ENCODE measurements around the gene CAPZB. TPM values are rescaled to one million over a fixed set of nuclear protein-coding genes. Genes with fewer than 3 reads are reported as not detected.

The CAPZB gene
- total RNA-seq, 1 donor from 2014 or later, result 352 TPM

DNA sequence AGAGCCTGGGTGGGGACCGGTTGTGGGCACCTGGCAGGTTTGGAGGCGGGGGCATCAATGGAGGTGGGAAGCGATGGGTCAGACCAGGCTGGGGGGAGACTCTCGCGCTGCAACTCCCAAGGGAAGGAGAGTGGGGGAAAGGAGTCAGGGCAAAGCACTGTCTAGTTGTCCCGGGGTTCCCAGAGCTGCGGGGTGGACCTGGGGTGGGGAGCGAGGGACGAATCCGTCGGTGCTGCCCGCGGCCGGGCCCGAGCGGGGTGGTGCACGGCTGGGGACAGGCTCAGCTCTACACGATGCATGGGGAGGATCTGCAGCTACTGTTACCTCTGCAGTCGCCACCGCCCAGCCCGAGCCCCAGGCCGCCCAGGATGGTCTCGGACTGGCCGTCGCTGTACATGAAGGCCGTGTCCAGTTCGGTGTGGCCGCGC is 173.8 kb downstream of the CAPZB start:
- no peaks in the 10 kb centered on the region for H3K9me3 Mint-ChIP-seq (ENCODE audit: low read depth)
- no peak for DNase-seq (ENCODE audit: low spot score)
- peaks cover 64% of the 10 kb centered on the region for H3K4me1 Mint-ChIP-seq (ENCODE audit: low read depth)
- peak overlapping the region; percentile 79 for H3K27ac Mint-ChIP-seq (ENCODE audit: unreplicated experiment)
- H3K4me3 Mint-ChIP-seq (ENCODE audit: unreplicated experiment), result peak overlapping the region; percentile 90
- no peaks in the 10 kb centered on the region for H3K27me3 Mint-ChIP-seq (ENCODE audit: low read depth)
- H3K36me3 Mint-ChIP-seq (ENCODE audit: low read depth), result peaks cover 10% of the 10 kb centered on the region
- no peak for TF ChIP-seq CTCF (IDR thresholded peaks at IDR 0.05)

- H3K4me1 Mint-ChIP-seq (ENCODE audit: low read depth), result peaks cover 58% of the 10 kb centered on the region
Observed at GRCh38 chr1:19310720-19311502, 174.4 kb downstream of the CAPZB start.

DNA sequence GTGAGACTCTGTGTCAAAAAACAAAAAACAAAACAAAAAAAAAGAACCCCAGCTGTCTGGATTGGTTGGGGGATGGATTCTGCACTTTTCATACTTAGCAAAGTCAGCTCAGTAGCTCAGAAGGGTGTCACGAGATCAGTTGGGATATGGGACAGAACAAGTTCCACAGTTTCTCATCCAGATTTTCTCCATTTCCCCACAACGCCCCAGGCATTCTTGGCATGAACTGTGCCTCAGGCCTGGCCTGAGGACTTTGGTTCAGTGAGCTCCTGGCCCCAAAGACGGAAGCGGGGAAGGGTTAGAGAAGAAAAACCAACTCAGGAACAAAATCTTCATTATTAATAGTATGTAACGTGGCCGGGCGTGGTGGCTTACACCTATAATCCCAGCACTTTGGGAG is 175.3 kb downstream of the CAPZB start:
- no peak for DNase-seq (ENCODE audit: low spot score)

More at GRCh38 chr1:19310720-19311502, 174.4 kb downstream of the CAPZB start:
- no peak for DNase-seq (ENCODE audit: low spot score)
- no peaks in the 10 kb centered on the region for H3K9me3 Mint-ChIP-seq (ENCODE audit: low read depth)
- H3K27ac Mint-ChIP-seq (ENCODE audit: unreplicated experiment), result peak overlapping the region; percentile 79
- TF ChIP-seq CTCF (IDR thresholded peaks at IDR 0.05), result no peak
- H3K27me3 Mint-ChIP-seq (ENCODE audit: low read depth), result no peaks in the 10 kb centered on the region
- peak overlapping the region; percentile 90 for H3K4me3 Mint-ChIP-seq (ENCODE audit: unreplicated experiment)
- H3K36me3 Mint-ChIP-seq (ENCODE audit: low read depth), result peaks cover 10% of the 10 kb centered on the region

DNA sequence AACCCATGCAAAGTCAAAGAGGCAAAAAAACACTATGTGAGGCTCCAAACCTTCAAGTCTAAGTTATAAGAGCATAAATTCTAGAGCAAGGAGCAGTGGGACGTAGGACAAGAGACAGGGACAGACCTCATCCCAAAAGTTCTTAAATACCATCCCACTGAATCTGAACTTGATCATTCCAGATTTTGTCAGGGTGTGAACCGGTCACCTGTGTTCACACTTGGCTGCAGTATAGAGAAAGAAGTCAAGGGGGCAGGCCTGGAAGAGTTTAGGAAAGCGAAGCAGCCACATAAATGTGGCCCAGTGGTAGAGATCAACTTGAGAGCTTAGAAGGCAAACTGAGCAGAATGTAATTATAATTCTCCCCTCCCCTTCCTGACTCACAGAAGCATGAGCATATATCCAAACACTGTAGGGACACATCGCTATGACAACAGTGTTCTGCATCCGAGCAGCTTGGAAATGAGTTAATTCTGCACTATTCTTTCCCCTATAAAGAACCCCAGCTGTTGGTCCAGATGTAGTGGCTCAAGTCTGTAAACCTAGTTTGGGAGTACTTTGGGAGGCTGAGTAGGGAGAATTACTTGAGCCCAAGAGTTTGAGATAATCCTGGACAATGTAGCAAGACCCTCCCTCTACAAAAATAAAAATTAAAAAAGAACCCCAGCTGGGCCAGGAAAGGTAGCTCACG is 176.1 kb downstream of the CAPZB start:
- TF ChIP-seq CTCF (IDR thresholded peaks at IDR 0.05), result no peak
- no peak overlapping the region for H3K4me3 Mint-ChIP-seq (ENCODE audit: unreplicated experiment)
- DNase-seq (ENCODE audit: low spot score), result no peak
- H3K27ac Mint-ChIP-seq (ENCODE audit: unreplicated experiment), result peak overlapping the region; percentile 82
- H3K36me3 Mint-ChIP-seq (ENCODE audit: low read depth), result peaks cover 22% of the 10 kb centered on the region
- no peaks in the 10 kb centered on the region for H3K27me3 Mint-ChIP-seq (ENCODE audit: low read depth)
- peaks cover 43% of the 10 kb centered on the region for H3K4me1 Mint-ChIP-seq (ENCODE audit: low read depth)
- H3K9me3 Mint-ChIP-seq (ENCODE audit: low read depth), result no peaks in the 10 kb centered on the region

More for the DNA sequence above, 175.3 kb downstream of the CAPZB start:
- peaks cover 15% of the 10 kb centered on the region for H3K36me3 Mint-ChIP-seq (ENCODE audit: low read depth)
- peaks cover 49% of the 10 kb centered on the region for H3K4me1 Mint-ChIP-seq (ENCODE audit: low read depth)
- H3K9me3 Mint-ChIP-seq (ENCODE audit: low read depth), result no peaks in the 10 kb centered on the region
- H3K27ac Mint-ChIP-seq (ENCODE audit: unreplicated experiment), result peak overlapping the region; percentile 51
- no peaks in the 10 kb centered on the region for H3K27me3 Mint-ChIP-seq (ENCODE audit: low read depth)
- no peak for TF ChIP-seq CTCF (IDR thresholded peaks at IDR 0.05)
- H3K4me3 Mint-ChIP-seq (ENCODE audit: unreplicated experiment), result no peak overlapping the region

GRCh38 chr1:19308509-19308907 is 176.8 kb downstream of the CAPZB start:
- Mint-ChIP-seq H3K36me3 (ENCODE audit: low read depth) (peaks cover 28% of the 10 kb centered on the region), H3K27me3 (ENCODE audit: low read depth) (no peaks in the 10 kb centered on the region), H3K4me1 (ENCODE audit: low read depth) (peaks cover 36% of the 10 kb centered on the region), H3K27ac (ENCODE audit: unreplicated experiment) (no peak overlapping the region), H3K9me3 (ENCODE audit: low read depth) (no peaks in the 10 kb centered on the region), H3K4me3 (ENCODE audit: unreplicated experiment) (no peak overlapping the region)
- TF ChIP-seq CTCF (IDR thresholded peaks at IDR 0.05), result no peak
- DNase-seq (ENCODE audit: low spot score), result no peak

Data from chondrocyte (in vitro differentiated cells).